ENCODE data around the gene CDH13. TPM values are rescaled to one million over a fixed set of nuclear protein-coding genes. Genes with fewer than 3 reads are reported as not detected.
A peak's percentile ranks its signal among the peaks of the same experiment; 100 is the strongest.

The CDH13 gene
- total RNA-seq (2013; cell fraction: nucleolus; rRNA removed) = not detected in 2 replicates
- total RNA-seq (2014; rRNA removed) (not detected in 2 replicates), total RNA-seq (2014; rRNA removed; fragmentation: Illumina TruSeq; extraction: Trizol) (not detected in 2 replicates), total RNA-seq (2021) (not detected in 2 replicates), polyA plus RNA-seq (2011; rRNA removed) (0.04 and 0.05 TPM in 2 replicates), polyA plus RNA-seq (2014; fragmentation: Illumina TruSeq; extraction: Trizol) (under 0.01 and 0.02 TPM in 2 replicates), polyA plus RNA-seq (2014; fragmentation: Nextera tagmentation; extraction: Ambion mirVana) (not detected), polyA plus RNA-seq (2014; rRNA removed) (0.28 TPM in 1 of 2 replicates, not detected in the other), polyA plus RNA-seq (2016; fragmentation: Nextera tagmentation; extraction: Ambion mirVana) (not detected), polyA minus RNA-seq (2011; rRNA and poly(A)+ RNA removed) (0.98 TPM in 1 of 2 replicates, not detected in the other), Bru-seq, nascent RNA (percentile 10 among the genes with signal in this experiment), BruChase-seq, experiment 1, labeled RNA remaining after a 6-hour chase (percentile 9 among the genes with signal in this experiment), BruChase-seq, experiment 2, labeled RNA remaining after a 2-hour chase (percentile 7 among the genes with signal in this experiment)
- polyA plus RNA-seq (2011; ENCODE audit: low read depth) = not detected
- polyA plus RNA-seq (2011; cell fraction: cytosol; rRNA removed) = 0.03 and 0.05 TPM in 2 replicates
- 0.03 and 0.04 TPM in 2 replicates for polyA plus RNA-seq (2011; cell fraction: nucleus; rRNA removed)
- 0.26 and 0.28 TPM in 2 replicates for polyA plus RNA-seq (2012)
- not detected in 2 replicates for polyA minus RNA-seq (2011; cell fraction: cytosol; rRNA and poly(A)+ RNA removed)
- polyA minus RNA-seq (2011; cell fraction: nucleus; rRNA and poly(A)+ RNA removed) = 0.10 TPM in 1 of 2 replicates, not detected in the other
- long read RNA-seq, experiment 1 = 0 reads
- long read RNA-seq, experiment 2, partial matches to known transcripts = 0 of 2 reads
- long read RNA-seq, experiment 2, other reads (novel, unspliced or antisense) = 2 of 2 reads

DNA sequence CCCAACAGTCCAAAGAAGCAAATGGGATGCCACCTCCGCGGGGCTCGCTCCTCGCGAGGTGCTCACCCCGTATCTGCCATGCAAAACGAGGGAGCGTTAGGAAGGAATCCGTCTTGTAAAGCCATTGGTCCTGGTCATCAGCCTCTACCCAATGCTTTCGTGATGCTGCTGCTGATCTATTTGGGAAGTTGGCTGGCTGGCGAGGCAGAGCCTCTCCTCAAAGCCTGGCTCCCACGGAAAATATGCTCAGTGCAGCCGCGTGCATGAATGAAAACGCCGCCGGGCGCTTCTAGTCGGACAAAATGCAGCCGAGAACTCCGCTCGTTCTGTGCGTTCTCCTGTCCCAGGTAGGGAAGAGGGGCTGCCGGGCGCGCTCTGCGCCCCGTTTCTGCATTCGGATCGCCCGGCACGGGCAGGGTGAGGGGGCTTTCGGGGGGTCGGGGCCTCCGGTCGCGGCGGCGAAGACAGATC lies at the start of gene CDH13:
Gene CDH13, plus strand, starts transcription at position 179 of the 471 bp plus-strand sequence.
- no TSS peak for BruUV-seq (replicated peaks)
- ChIA-PET RAD21 (ENCODE audit: unreplicated experiment) (no interaction called here), SMC1A (ENCODE audit: uncharacterized antibody, unreplicated experiment) (no interaction called here), POLR2A (no interaction called here), CTCF (no interaction called here)
- intact Hi-C loops (cut with micrococcal nuclease; ENCODE audit: unreplicated experiment) (no loop called here), in situ Hi-C loops (cut with MboI) (loop anchor here (10.0 kb wide), 1 partner anchor 362 kb away; no protein-coding TSS in a partner anchor)
- no peaks in the 10 kb centered on the region for H3K36me3 ChIP-seq (ENCODE audit: control insufficient read depth in 2 of 2, insufficient read depth in 2 of 2, low read length in 1 of 2)
- no peaks in the 10 kb centered on the region for H4K20me1 ChIP-seq (ENCODE audit: control insufficient read depth, insufficient read depth)
- no peak for ATAC-seq
- WGBS (ENCODE audit: insufficient coverage, insufficient replicate concordance, low lambda C conversion rate, missing lambda C conversion rate) = 34% methylated on average over 22 of the region's 39 CpGs
- H3K27ac ChIP-seq (ENCODE audit: control insufficient read depth, insufficient read depth) = no peak within 1 kb of the TSS
- no peak for FAIRE-seq
- DNase-seq (ENCODE audit: low read depth, low spot score) = no peak
- no peak within 1 kb of the TSS for H2AFZ ChIP-seq (ENCODE audit: control insufficient read depth, low read depth, low read length)
- no peak within 1 kb of the TSS for H3K4me3 ChIP-seq
- TF ChIP-seq FOXM1 (IDR thresholded peaks at IDR 0.05; ENCODE audit: low read depth, low read length) (no peak), RAD51 (IDR thresholded peaks at IDR 0.05) (no peak), PAX8 (IDR thresholded peaks at IDR 0.05) (no peak), SMAD1 (IDR thresholded peaks at IDR 0.05; ENCODE audit: low read depth, partially characterized antibody) (no peak), MTA2 (IDR thresholded peaks at IDR 0.05; ENCODE audit: low read depth) (no peak), NR2C1 (IDR thresholded peaks at IDR 0.05) (no peak), ZNF207 (IDR thresholded peaks at IDR 0.05; ENCODE audit: borderline replicate concordance) (no peak)
- H3K27me3 ChIP-seq (replicated peaks in 1 of 2; ENCODE audit: control insufficient read depth in 2 of 2, insufficient read depth in 2 of 2, low read length in 1 of 2) = peaks cover 11% of the 10 kb centered on the region in 2 experiments
- H3K9me3 ChIP-seq (replicated peaks; ENCODE audit: control insufficient read depth, insufficient read depth, low read length) = no peaks in the 10 kb centered on the region
- no peaks in the 10 kb centered on the region for H3K79me2 ChIP-seq (ENCODE audit: control insufficient read depth, insufficient read depth, low read length)
- no peak within 1 kb of the TSS for H3K9ac ChIP-seq (ENCODE audit: control insufficient read depth, insufficient read depth, low read length)
- H3K4me2 ChIP-seq (ENCODE audit: control insufficient read depth, insufficient read depth) = no peak within 1 kb of the TSS
- H3K4me1 ChIP-seq (ENCODE audit: control insufficient read depth, insufficient read depth, low read length) = no peaks in the 10 kb centered on the region
